Stimulated activated CD4-positive, alpha-beta T cell treated with anti-CD3 and anti-CD28 coated beads, Interleukin-1b, Interleukin-23, amount 100 ng/mL, for 48 hours (primary cell): ENCODE data around the gene NUP85.
"Not testable (repeated sequence)": the region's sequence is repeated elsewhere in the genome, so short reads cannot be mapped to it uniquely, and the experiment has no call there.

Source experiments
- DNase-seq: peaks from one replicate; pipeline ENCODE4 v3.0.0-alpha.2; 2020

Gene NUP85

DNA sequence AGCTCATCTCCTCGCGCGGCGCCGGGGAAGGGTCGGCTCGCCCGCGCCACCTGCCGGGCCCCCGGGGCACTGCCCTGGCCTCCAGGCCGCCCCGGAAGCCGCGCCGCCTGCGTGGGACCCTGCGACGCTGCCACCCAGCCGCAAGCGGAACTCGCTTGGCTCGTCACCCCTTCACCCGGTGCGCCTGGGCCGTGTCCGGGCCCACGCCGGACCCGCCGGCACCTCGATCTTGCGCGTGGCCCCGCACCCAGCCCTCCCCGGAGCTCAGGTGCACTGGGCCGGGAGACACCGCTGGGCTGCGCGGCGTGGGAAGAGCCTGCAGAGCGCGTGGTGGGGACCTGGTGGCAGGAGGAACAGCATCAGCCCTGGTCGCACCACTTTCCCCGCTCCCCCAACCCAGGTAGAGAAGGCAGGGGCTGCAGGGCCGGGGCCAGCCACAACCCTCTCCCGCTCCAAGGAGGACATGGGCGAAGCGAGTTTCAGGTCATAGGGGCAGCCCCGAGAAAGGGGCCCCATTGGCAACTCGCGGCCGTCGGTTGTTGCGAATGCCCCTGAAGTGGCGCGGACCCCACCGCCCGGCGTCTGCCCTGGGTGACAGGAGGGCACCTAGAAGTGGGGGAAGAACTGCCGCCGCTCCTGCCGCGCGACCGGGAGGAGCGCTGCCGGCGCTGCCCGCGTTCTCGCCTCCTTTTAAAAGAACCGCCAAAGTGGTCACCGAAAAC lies 65.9 kb downstream of the NUP85 start:
- peak; percentile 86 for DNase-seq

DNA sequence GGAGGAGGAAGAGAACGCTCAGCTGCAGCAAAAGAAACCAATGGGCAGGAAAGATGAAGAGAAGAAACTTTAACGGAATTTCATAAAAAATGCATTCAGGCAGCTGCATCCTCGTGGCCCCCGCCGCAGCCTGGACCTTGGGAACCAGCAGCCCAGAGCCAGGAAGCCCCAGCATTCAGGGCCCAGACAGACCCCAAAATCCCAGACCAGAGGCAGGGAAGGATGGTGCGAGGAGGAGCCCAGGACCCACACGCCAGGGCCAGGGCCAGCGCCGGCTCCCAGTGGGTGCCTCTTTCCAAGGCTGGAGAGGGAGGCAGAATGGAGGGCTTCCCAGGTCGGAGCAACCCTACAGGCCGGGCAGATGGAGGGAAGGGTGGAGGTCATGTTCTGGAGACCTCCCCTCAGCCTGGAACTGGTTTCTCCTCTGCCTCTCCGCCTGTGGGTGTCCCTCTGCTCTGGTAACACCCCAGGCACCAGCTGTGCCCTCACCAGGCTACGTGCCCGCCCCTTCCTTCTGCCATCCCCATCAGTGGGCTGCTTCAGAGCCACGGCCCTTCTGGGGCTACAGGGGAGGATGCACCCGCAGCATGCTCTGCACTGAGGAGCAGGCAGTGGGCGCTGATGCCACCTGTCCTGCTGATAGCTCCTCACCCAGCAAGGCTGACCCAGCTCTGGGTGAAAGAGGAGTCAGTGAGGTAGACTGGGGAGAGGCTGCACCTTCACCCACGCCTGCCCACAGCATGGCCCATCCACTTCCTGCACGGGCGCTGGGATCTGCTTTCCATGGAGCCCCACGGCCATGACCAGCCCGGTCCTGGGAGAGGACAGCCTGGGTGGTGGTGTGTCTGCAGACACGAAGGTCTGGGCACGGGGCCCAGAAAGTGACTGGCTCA lies 66.7 kb downstream of the NUP85 start:
- peak; percentile 16 for DNase-seq

DNA sequence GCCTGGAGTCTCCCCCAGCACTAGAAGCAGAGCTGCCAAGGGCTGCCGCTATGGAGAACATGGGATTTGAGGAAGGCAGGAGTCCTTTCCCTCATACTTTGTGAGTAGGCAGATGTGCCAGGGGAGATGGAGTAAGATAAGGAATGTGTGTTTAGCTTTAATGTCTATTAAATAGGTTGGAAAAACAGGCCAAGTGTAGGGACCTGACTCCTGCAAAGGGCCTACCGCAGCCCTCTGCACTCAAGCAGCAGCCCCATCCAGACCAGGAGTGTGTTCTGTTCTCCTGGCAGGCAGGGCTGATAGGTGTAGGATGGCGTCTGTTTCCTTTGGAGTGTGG lies 67.3 kb downstream of the NUP85 start:
- no peak for DNase-seq

- DNase-seq: no peak
Measured at GRCh38 chr17:75273977-75274708, 68.7 kb downstream of the NUP85 start.

DNA sequence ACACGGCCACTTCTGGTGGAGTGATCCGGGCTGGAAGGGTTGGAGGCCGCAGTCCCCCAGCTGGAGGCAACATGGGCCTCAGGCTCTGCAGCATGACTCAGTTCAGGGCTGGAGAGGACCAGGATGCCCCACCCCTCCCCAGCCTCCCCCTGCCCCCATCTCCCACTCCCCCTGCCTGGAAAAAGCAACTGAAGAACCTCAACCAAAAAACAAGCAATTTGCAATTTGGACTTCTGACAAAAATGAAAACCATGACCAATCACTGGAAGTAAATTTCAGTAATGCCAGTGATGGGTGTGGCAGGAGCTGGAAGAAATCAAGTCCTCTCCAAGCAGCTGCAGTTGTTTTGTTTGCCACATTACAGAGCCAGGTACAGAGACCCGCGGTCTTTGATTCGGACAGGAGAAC lies 72.2 kb downstream of the NUP85 start:
- DNase-seq: no peak

DNA sequence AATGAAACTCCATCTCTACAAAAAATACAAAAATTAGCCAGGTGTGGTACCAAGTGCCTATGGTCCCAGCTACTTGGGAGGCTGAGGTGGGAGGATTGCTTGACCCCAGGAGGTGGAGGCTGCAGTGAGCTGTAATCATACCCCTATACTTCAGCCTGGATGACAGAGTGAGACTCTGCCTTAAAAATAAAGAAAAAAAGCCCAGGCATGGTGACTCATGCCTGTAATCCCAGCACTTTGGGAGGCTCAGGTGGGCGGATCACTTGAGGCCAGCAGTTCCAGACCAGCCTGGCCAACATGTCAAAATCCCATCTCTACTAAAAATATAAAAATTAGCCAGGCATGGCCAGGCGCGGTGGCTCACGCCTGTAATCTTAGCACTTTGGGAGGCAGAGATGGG lies 74.7 kb downstream of the NUP85 start:
- not testable (repeated sequence) for DNase-seq

GRCh38 chr17:75285123-75285522 lies 79.6 kb downstream of the NUP85 start:
- DNase-seq: no peak
